ENCODE results near the gene TRAPPC2B. TPM values are rescaled to one million over a fixed set of nuclear protein-coding genes. Genes with fewer than 3 reads are reported as not detected.

TRAPPC2B gene
- total and polyA plus RNA-seq, 2 of the 13 experiments (the other 11 are each of a cell fraction or from before 2014, with no cell fraction given): 13.3 to 17.7 TPM

- TF ChIP-seq ZNF407 (CRISPR knock-in tag; IDR thresholded peaks at IDR 0.05; ENCODE audit: not compliant biosample characterization): no peak
- TF ChIP-seq POLR2AphosphoS2 (IDR thresholded peaks at IDR 0.05; ENCODE audit: low read depth, low read length): no peak
- TF ChIP-seq ZIK1 (CRISPR knock-in tag; IDR thresholded peaks at IDR 0.05; ENCODE audit: borderline replicate concordance, low read depth): 0 out of 2 replicates have a peak, but pooled peaks have one; percentile 50
- TF ChIP-seq ZNF343 (CRISPR knock-in tag; IDR thresholded peaks at IDR 0.05): 0 out of 2 replicates have a peak, but pooled peaks have one; percentile 20
- no peak for TF ChIP-seq CBX2 (IDR thresholded peaks at IDR 0.05; ENCODE audit: low read depth, low read length)
- no peak for TF ChIP-seq CBX2 (CRISPR knock-in tag; IDR thresholded peaks at IDR 0.05; ENCODE audit: low read depth)
- no peak for TF ChIP-seq ZBTB7A (CRISPR knock-in tag; IDR thresholded peaks at IDR 0.05)
- no peak for TF ChIP-seq ZNF121 (CRISPR knock-in tag; IDR thresholded peaks at IDR 0.05)
- TF ChIP-seq AKNA (CRISPR knock-in tag; IDR thresholded peaks at IDR 0.05; ENCODE audit: borderline replicate concordance): no peak
- TF ChIP-seq, protein P1, sequence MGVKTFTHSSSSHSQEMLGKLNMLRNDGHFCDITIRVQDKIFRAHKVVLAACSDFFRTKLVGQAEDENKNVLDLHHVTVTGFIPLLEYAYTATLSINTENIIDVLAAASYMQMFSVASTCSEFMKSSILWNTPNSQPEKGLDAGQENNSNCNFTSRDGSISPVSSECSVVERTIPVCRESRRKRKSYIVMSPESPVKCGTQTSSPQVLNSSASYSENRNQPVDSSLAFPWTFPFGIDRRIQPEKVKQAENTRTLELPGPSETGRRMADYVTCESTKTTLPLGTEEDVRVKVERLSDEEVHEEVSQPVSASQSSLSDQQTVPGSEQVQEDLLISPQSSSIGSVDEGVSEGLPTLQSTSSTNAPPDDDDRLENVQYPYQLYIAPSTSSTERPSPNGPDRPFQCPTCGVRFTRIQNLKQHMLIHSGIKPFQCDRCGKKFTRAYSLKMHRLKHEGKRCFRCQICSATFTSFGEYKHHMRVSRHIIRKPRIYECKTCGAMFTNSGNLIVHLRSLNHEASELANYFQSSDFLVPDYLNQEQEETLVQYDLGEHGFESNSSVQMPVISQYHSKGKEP (CRISPR knock-in tag; IDR thresholded peaks at IDR 0.05): no peak
- no peak for TF ChIP-seq KAT7 (CRISPR knock-in tag; IDR thresholded peaks at IDR 0.05; ENCODE audit: borderline replicate concordance)
- TF ChIP-seq ZNF430 (CRISPR knock-in tag; IDR thresholded peaks at IDR 0.05): no peak
- TF ChIP-seq REXO4 (CRISPR knock-in tag; IDR thresholded peaks at IDR 0.05; ENCODE audit: borderline replicate concordance): no peak
- TF ChIP-seq TRIM24 (CRISPR knock-in tag; IDR thresholded peaks at IDR 0.05): no peak
- no peak for TF ChIP-seq ZNF776 (CRISPR knock-in tag; IDR thresholded peaks at IDR 0.05)
Observed at GRCh38 chr19:57362997-57363687, at the start of gene TRAPPC2B, which contains the start of gene ZNF547 (continued).
